ENCODE data around the gene NIP7. TPM values are rescaled to one million over a fixed set of nuclear protein-coding genes. Genes with fewer than 3 reads are reported as not detected.
"Not testable (repeated sequence)": the region's sequence is repeated elsewhere in the genome, so short reads cannot be mapped to it uniquely, and the experiment has no call there.

The NIP7 gene
- total and polyA plus RNA-seq, 2 donors (not counting 3 experiments of a cell fraction or from before 2014, with no cell fraction given), result 8.8 to 46.8 TPM

DNA sequence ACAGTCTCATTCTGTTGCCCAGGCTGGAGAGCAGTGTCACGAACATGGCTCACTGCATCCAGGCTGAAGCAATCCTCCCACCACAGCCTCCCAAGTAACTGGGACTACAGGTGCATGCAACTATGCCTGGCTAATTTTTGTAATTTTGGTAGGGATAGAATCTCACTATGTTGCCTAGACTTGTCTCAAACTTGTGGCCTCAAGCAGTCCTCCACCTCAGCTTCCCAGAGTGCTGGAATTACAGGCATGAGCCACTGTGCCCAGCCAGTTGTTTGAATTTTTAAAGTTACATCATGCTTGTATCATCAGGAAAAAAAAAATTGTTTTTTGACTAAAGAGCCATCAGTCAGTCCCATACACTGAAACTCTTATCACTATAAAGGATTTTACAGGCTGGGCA, 45.5 kb upstream of the NIP7 start:
- no peak overlapping the region for H3K9ac ChIP-seq (replicated peaks; ENCODE audit: extremely low read depth, insufficient read depth, low read length)
- intact Hi-C loops (cut with micrococcal nuclease) (loop anchor here (10.0 kb wide), 1 partner anchor 449 kb away; the partner anchor contains the start of gene TANGO6), dilution Hi-C loops (cut with MboI; ENCODE audit: extremely low pct_ligation_motif_present, low sequenced_read_pairs) (no loop called here)
- H3K27ac ChIP-seq (ENCODE audit: insufficient read depth, low read depth, low read length), result no peak overlapping the region
- no peak for TF ChIP-seq POLR2AphosphoS5 (IDR thresholded peaks at IDR 0.05; ENCODE audit: insufficient read depth, low read depth, low read length)
- no peak for TF ChIP-seq POLR2A (IDR thresholded peaks at IDR 0.05; ENCODE audit: low read depth, low read length)
- TF ChIP-seq EZH2 (IDR thresholded peaks at IDR 0.05; ENCODE audit: borderline replicate concordance, low read depth, low read length, severe bottlenecking), result no peak
- no peak for TF ChIP-seq MAX (IDR thresholded peaks at IDR 0.05; ENCODE audit: insufficient read depth, insufficient read length)
- TF ChIP-seq MYC (IDR thresholded peaks at IDR 0.05; ENCODE audit: low read depth, low read length), result no peak
- no peak for TF ChIP-seq CTCF (IDR thresholded peaks at IDR 0.05; ENCODE audit: extremely low read depth in 1 of 2, insufficient read depth in 1 of 2, low read depth in 1 of 2, low read length in 2 of 2)
- no peak for TF ChIP-seq GATA2 (IDR thresholded peaks at IDR 0.05; ENCODE audit: insufficient read depth, insufficient read length, low read depth, low read length)
- no peak for TF ChIP-seq JUN (IDR thresholded peaks at IDR 0.05; ENCODE audit: borderline replicate concordance, insufficient read depth, insufficient read length, low read depth)
- no peak for TF ChIP-seq FOS (IDR thresholded peaks at IDR 0.05; ENCODE audit: borderline replicate concordance, insufficient read depth, low read length)
- CTCF ChIA-PET, result no interaction called here
- no peaks in the 10 kb centered on the region for H3K9me3 ChIP-seq (replicated peaks; ENCODE audit: control insufficient read depth, insufficient read depth, low read length)
- H2AFZ ChIP-seq (ENCODE audit: low read depth, low read length), result no peak overlapping the region
- H4K20me1 ChIP-seq (replicated peaks; ENCODE audit: control insufficient read depth, extremely low read depth, insufficient read depth, low read length), result no peaks in the 10 kb centered on the region
- no peaks in the 10 kb centered on the region for H3K9me1 ChIP-seq (replicated peaks; ENCODE audit: control insufficient read depth, extremely low read depth, insufficient read depth, low read length)
- peaks cover 3 to 4% of the 10 kb centered on the region in 2 experiments for H3K36me3 ChIP-seq (ENCODE audit: control insufficient read depth in 2 of 2, extremely low read depth in 1 of 2, insufficient read depth in 2 of 2, low read length in 2 of 2)
- H3K79me2 ChIP-seq (ENCODE audit: control insufficient read depth, insufficient read depth, low read length), result peaks cover 2% of the 10 kb centered on the region
- BruUV-seq (replicated peaks), result no TSS peak
- no peak overlapping the region for H3K4me3 ChIP-seq (replicated peaks in 1 of 3; ENCODE audit: insufficient read depth in 1 of 3, low read depth in 1 of 3, low read length in 3 of 3)
- no peak overlapping the region for H3K4me2 ChIP-seq (ENCODE audit: insufficient read depth, low read length)
- no peak for DNase-seq (ENCODE audit: low read depth, low spot score)
- peak; percentile 28 for FAIRE-seq
- peaks cover 3% of the 10 kb centered on the region for H3K4me1 ChIP-seq (ENCODE audit: control insufficient read depth, extremely low read depth, insufficient read depth, low read length)
- POLR2A ChIA-PET, result no interaction called here
- no peaks in the 10 kb centered on the region for H3K27me3 ChIP-seq (ENCODE audit: control insufficient read depth in 2 of 2, insufficient read depth in 2 of 2, low read length in 2 of 2)

DNA sequence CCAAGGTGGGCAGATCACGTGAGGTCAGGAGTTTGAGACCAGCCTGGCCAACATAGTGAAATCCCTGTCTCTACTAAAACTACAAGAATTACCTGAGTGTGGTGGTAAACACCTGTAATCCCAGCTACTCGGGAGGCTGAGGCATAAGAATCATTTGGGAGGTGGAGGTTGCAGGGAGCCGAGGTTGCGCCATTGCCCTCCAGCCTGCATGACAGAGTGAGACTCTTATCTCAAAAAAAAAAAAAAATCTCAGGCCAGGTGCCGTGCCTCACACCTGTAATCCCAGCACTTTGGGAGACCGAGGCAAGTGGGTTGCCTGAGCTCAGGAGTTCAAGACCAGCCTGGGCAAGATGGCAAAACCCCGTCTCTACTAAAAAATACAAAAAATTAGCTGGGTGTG, 42.8 kb upstream of the NIP7 start:
- CTCF ChIA-PET, result interaction anchor here (0.7 to 2.1 kb wide), 3 partner anchors 12 to 146 kb away, joined by 3 to 6 read pairs (median 3); no protein-coding TSS in a partner anchor
- H4K20me1 ChIP-seq (replicated peaks; ENCODE audit: control insufficient read depth, extremely low read depth, insufficient read depth, low read length); H3K36me3 ChIP-seq (ENCODE audit: control insufficient read depth in 2 of 2, extremely low read depth in 1 of 2, insufficient read depth in 2 of 2, low read length in 2 of 2); H3K4me2 ChIP-seq (ENCODE audit: insufficient read depth, low read length); H3K9ac ChIP-seq (replicated peaks; ENCODE audit: extremely low read depth, insufficient read depth, low read length); DNase-seq (ENCODE audit: low read depth, low spot score); FAIRE-seq; H2AFZ ChIP-seq (ENCODE audit: low read depth, low read length); H3K79me2 ChIP-seq (ENCODE audit: control insufficient read depth, insufficient read depth, low read length); H3K9me1 ChIP-seq (replicated peaks; ENCODE audit: control insufficient read depth, extremely low read depth, insufficient read depth, low read length); H3K4me3 ChIP-seq (replicated peaks in 1 of 3; ENCODE audit: insufficient read depth in 1 of 3, low read depth in 1 of 3, low read length in 3 of 3); H3K27me3 ChIP-seq (ENCODE audit: control insufficient read depth in 2 of 2, insufficient read depth in 2 of 2, low read length in 2 of 2); BruUV-seq (replicated peaks); H3K9me3 ChIP-seq (replicated peaks; ENCODE audit: control insufficient read depth, insufficient read depth, low read length); H3K27ac ChIP-seq (ENCODE audit: insufficient read depth, low read depth, low read length); POLR2A ChIA-PET; dilution Hi-C loops (cut with MboI; ENCODE audit: extremely low pct_ligation_motif_present, low sequenced_read_pairs): not testable (repeated sequence)
- H3K4me1 ChIP-seq (ENCODE audit: control insufficient read depth, extremely low read depth, insufficient read depth, low read length), result peaks cover 18% of the 10 kb centered on the region
- intact Hi-C loops (cut with micrococcal nuclease), result loop anchor here (10.0 kb wide), 1 partner anchor 452 kb away; the partner anchor contains the start of gene TANGO6
